ENCODE data around the gene HOXD3.

Gene HOXD3

DNA sequence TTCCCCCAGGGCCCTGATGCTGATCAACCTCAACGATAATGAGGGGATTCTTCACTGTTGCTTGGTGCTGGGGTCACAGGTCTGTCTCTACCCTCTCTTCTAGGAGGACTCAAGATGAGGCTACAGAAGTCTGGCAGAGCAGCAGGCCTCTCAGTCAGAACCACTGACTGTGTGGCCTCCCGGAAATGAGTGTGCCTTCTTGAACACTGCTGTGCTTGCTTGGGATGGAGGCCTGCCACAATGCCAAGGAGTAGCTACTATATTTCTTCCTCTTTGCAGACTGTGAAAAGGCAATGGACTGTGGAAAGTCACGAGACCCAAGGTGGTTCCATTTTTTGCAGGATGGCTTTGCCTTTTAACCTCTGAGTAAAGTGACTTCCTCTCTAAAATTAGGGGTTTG lies 25.6 kb downstream of the HOXD3 start:
- Histone ChIP-seq H3K79me2 (ENCODE audit: insufficient read depth, low read depth) (no peaks in the 10 kb centered on the region), H3K4me3 (IDR thresholded peaks at IDR 0.05; ENCODE audit: insufficient read depth, low read depth, low read length) (no peak overlapping the region), H3K4me2 (no peak overlapping the region), H3K27me3 (ENCODE audit: insufficient read depth, low read depth) (no peaks in the 10 kb centered on the region; the same call in 1 of the 2 replicates), H2AFZ (ENCODE audit: low read depth) (no peak overlapping the region), H3K27ac (no peak overlapping the region), H3K9ac (no peak overlapping the region), H3K36me3 (ENCODE audit: insufficient read depth) (no peaks in the 10 kb centered on the region), H4K20me1 (ENCODE audit: insufficient read depth) (no peaks in the 10 kb centered on the region), H3K4me1 (ENCODE audit: low read depth, poor library complexity, severe bottlenecking) (no peaks in the 10 kb centered on the region)
- TF ChIP-seq, protein P1, sequence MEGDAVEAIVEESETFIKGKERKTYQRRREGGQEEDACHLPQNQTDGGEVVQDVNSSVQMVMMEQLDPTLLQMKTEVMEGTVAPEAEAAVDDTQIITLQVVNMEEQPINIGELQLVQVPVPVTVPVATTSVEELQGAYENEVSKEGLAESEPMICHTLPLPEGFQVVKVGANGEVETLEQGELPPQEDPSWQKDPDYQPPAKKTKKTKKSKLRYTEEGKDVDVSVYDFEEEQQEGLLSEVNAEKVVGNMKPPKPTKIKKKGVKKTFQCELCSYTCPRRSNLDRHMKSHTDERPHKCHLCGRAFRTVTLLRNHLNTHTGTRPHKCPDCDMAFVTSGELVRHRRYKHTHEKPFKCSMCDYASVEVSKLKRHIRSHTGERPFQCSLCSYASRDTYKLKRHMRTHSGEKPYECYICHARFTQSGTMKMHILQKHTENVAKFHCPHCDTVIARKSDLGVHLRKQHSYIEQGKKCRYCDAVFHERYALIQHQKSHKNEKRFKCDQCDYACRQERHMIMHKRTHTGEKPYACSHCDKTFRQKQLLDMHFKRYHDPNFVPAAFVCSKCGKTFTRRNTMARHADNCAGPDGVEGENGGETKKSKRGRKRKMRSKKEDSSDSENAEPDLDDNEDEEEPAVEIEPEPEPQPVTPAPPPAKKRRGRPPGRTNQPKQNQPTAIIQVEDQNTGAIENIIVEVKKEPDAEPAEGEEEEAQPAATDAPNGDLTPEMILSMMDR (conservative IDR thresholded peaks at IDR 0.05; ENCODE audit: low read depth, low read length) = no peak

DNA sequence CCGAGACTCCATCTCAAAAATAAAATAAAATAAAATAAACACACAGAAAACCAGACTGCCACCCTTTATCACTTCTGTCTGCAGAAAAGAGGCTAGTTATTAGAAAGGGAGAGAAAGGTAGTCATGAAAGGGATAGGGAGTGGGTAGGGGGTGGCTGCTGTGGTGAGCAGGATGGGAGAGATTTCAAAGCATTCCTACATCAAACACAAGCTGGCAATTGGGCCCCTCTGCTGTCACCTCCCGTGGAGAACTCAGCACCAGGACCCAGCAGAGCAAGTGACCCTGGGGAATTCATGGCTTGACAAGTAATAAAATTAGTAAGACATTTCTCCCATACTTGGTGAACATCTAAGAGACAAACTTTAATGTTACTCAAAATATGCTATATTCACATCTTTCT lies 27.6 kb downstream of the HOXD3 start:
- Histone ChIP-seq H3K36me3 (ENCODE audit: insufficient read depth) (no peaks in the 10 kb centered on the region), H3K4me2 (no peak overlapping the region), H3K4me3 (IDR thresholded peaks at IDR 0.05; ENCODE audit: insufficient read depth, low read depth, low read length) (no peak overlapping the region), H3K9ac (no peak overlapping the region), H3K27ac (no peak overlapping the region), H3K4me1 (ENCODE audit: low read depth, poor library complexity, severe bottlenecking) (no peaks in the 10 kb centered on the region), H3K27me3 (ENCODE audit: insufficient read depth, low read depth) (no peaks in the 10 kb centered on the region; the same call in 1 of the 2 replicates), H3K79me2 (ENCODE audit: insufficient read depth, low read depth) (no peaks in the 10 kb centered on the region), H2AFZ (ENCODE audit: low read depth) (no peak overlapping the region), H4K20me1 (ENCODE audit: insufficient read depth) (no peaks in the 10 kb centered on the region)
- TF ChIP-seq, protein P1 (conservative IDR thresholded peaks at IDR 0.05; ENCODE audit: low read depth, low read length) = no peak

DNA sequence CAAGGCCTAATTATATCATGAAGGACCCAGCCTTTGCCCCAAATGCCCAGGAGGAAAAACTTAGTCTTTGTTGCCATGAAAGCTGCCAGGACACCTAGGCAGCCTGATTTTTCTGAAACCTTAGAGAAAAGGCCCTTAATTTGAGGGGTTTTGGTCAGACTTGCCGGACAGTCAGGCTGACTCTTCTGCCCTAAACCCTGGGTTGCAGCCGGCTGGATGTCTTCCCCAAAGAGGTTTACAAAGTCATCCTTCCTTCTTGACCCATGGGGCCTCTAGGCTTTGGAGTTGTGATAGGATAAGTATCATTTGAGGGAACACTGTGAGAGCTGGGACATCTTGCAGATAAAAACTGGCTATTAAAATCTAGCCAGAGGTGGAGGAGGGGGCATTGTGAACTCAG lies 28.9 kb downstream of the HOXD3 start:
- Histone ChIP-seq H3K36me3 (ENCODE audit: insufficient read depth) (no peaks in the 10 kb centered on the region), H3K9ac (no peak overlapping the region), H2AFZ (ENCODE audit: low read depth) (no peak overlapping the region), H3K79me2 (ENCODE audit: insufficient read depth, low read depth) (no peaks in the 10 kb centered on the region), H4K20me1 (ENCODE audit: insufficient read depth) (no peaks in the 10 kb centered on the region), H3K4me3 (IDR thresholded peaks at IDR 0.05; ENCODE audit: insufficient read depth, low read depth, low read length) (no peak overlapping the region), H3K4me2 (no peak overlapping the region), H3K27ac (no peak overlapping the region), H3K4me1 (ENCODE audit: low read depth, poor library complexity, severe bottlenecking) (no peaks in the 10 kb centered on the region), H3K27me3 (ENCODE audit: insufficient read depth, low read depth) (no peaks in the 10 kb centered on the region; the same call in 1 of the 2 replicates)
- TF ChIP-seq, protein P1 (conservative IDR thresholded peaks at IDR 0.05; ENCODE audit: low read depth, low read length) = no peak

DNA sequence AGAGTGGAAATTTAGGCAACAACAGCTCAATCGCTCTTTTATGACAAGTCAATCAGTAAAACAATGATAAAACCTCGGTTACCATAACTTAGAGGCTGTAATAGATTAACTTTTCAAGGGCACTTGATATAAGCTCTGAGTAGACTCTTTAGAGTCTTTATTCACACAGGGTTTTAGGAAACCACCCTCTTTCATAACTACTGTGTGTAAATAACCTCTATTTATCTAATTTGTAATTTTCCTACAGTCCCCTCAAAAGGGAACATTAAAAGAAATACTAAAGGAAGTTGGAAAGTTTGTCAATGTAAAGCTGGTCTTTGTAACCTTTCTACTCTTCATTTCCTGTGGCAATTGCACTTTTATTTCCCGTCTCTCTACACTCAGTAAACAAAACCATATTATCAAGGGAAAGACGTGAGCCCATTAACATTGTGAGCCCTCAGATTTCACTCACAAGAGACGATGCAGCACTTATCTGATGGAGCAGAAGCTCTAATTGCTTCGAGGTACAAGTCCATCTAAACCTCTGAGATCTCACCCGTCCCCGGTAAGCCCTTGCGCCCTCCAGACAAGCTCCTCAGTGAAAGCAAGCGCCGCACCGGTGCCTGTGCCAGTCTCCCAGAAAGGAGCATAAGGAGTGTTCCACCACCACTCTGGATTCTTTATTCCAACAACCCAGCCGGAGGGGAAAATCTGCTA lies 30.2 kb downstream of the HOXD3 start:
- no peaks in the 10 kb centered on the region for H3K79me2 ChIP-seq (ENCODE audit: insufficient read depth, low read depth)
- no peaks in the 10 kb centered on the region for H3K36me3 ChIP-seq (ENCODE audit: insufficient read depth)
- H3K4me2 ChIP-seq = peak overlapping the region; percentile 31
- H3K27ac ChIP-seq = no peak overlapping the region
- peak overlapping the region; percentile 70; the same call in 1 of the 2 replicates for H2AFZ ChIP-seq (ENCODE audit: low read depth)
- no peaks in the 10 kb centered on the region; the same call in 1 of the 2 replicates for H3K27me3 ChIP-seq (ENCODE audit: insufficient read depth, low read depth)
- no peaks in the 10 kb centered on the region for H4K20me1 ChIP-seq (ENCODE audit: insufficient read depth)
- TF ChIP-seq, protein P1 (conservative IDR thresholded peaks at IDR 0.05; ENCODE audit: low read depth, low read length) = no peak
- H3K4me1 ChIP-seq (ENCODE audit: low read depth, poor library complexity, severe bottlenecking) = no peaks in the 10 kb centered on the region
- H3K9ac ChIP-seq = no peak overlapping the region
- H3K4me3 ChIP-seq (IDR thresholded peaks at IDR 0.05; ENCODE audit: insufficient read depth, low read depth, low read length) = no peak overlapping the region

All from KMS-11 (cell line).